ENCODE measurements around the gene PIK3C2G.

PIK3C2G gene

DNA sequence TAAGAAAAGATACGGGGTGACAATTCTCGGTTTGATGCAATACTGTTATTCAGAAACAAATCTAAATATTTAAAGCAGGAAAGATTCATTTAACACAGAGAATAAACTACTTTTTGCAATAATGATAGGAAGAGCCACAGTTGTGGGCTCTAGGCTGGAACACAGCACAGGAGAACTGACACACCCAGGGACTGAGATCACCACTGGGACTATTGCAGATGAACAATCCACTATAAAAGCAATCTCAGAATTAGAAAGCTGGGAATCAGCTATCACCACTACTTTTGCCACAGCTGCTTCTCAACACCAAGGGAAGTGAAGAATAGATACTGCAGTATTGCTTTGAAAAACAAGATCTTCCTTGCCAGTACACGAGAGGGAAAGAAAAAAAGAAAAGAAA is 4.1 kb upstream of the PIK3C2G start:
- Histone ChIP-seq H3K4me2 (ENCODE audit: low read length) (no peak overlapping the region), H3K36me3 (ENCODE audit: control insufficient read depth in 1 of 2, insufficient read depth in 2 of 2, low read length in 2 of 2) (no peaks in the 10 kb centered on the region), H3K14ac (ENCODE audit: low read length) (no peak overlapping the region), H3K9me3 (ENCODE audit: insufficient read depth, low read depth, low read length) (no peaks in the 10 kb centered on the region), H2AK5ac (ENCODE audit: low read length) (no peak overlapping the region), H3K23ac (ENCODE audit: low read length) (no peak overlapping the region), H4K8ac (ENCODE audit: low read depth, low read length) (no peak overlapping the region), H3K27ac (ENCODE audit: low read depth, low read length) (no peak overlapping the region), H4K91ac (ENCODE audit: low read depth, low read length) (no peak overlapping the region), H3K9ac (ENCODE audit: low read length) (no peak overlapping the region), H2BK120ac (ENCODE audit: insufficient read depth, low read length, poor library complexity) (no peak overlapping the region), H2AFZ (ENCODE audit: insufficient read depth, low read length, poor library complexity) (no peak overlapping the region), H3K79me2 (ENCODE audit: control insufficient read depth, insufficient read depth, low read length, poor library complexity) (no peaks in the 10 kb centered on the region), H3K79me1 (ENCODE audit: low read length) (peaks cover 5% of the 10 kb centered on the region), H4K12ac (ENCODE audit: low read depth, low read length) (no peak overlapping the region), H3K4me3 (ENCODE audit: low read depth, low read length) (no peak overlapping the region), H2BK5ac (ENCODE audit: low read depth, low read length, poor library complexity) (no peak overlapping the region), H2BK12ac (ENCODE audit: low read length) (no peak overlapping the region), H3K27me3 (ENCODE audit: insufficient read depth, low read length) (no peaks in the 10 kb centered on the region), H3K4ac (ENCODE audit: low read depth, low read length) (no peak overlapping the region), H3K4me1 (ENCODE audit: control insufficient read depth in 1 of 2, insufficient read depth in 2 of 2, low read length in 2 of 2) (peaks cover 0 to 5% of the 10 kb centered on the region in 2 experiments), H3K18ac (ENCODE audit: low read length) (no peak overlapping the region)
- DNase-seq: no peak
- no CpG with 5 or more reads among the region's 3 CpGs for WGBS (ENCODE audit: extremely low coverage, insufficient coverage, insufficient read length)

DNA sequence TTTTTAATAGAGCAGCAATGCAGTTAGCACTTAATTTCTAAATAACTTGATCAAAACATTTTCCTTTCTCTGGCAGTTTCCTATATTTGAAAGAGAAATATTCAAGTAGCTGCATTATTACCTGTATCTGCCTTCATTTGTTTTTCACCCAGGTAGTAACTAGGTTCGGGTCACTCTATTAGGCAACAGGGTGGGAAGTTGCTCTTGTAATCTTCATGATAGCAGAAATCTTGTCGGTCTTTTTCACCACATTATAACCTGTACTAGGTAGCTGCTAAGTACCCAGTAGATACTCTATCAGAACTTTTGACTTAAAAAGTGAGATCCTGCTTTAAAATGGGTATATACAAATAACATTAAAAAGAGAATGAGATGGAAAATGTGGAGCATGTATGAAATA is 2.4 kb upstream of the PIK3C2G start:
- H3K79me1 ChIP-seq (ENCODE audit: low read length): peaks cover 5% of the 10 kb centered on the region
- no peak overlapping the region for H3K27ac ChIP-seq (ENCODE audit: low read depth, low read length)
- no peak overlapping the region for H2AFZ ChIP-seq (ENCODE audit: insufficient read depth, low read length, poor library complexity)
- H3K18ac ChIP-seq (ENCODE audit: low read length): no peak overlapping the region
- H4K8ac ChIP-seq (ENCODE audit: low read depth, low read length): no peak overlapping the region
- H3K4ac ChIP-seq (ENCODE audit: low read depth, low read length): no peak overlapping the region
- no peak overlapping the region for H3K23ac ChIP-seq (ENCODE audit: low read length)
- H2BK120ac ChIP-seq (ENCODE audit: insufficient read depth, low read length, poor library complexity): no peak overlapping the region
- H4K12ac ChIP-seq (ENCODE audit: low read depth, low read length): no peak overlapping the region
- H2BK5ac ChIP-seq (ENCODE audit: low read depth, low read length, poor library complexity): no peak overlapping the region
- no peaks in the 10 kb centered on the region for H3K79me2 ChIP-seq (ENCODE audit: control insufficient read depth, insufficient read depth, low read length, poor library complexity)
- peaks cover 0 to 2% of the 10 kb centered on the region in 2 experiments for H3K4me1 ChIP-seq (ENCODE audit: control insufficient read depth in 1 of 2, insufficient read depth in 2 of 2, low read length in 2 of 2)
- WGBS (ENCODE audit: extremely low coverage, insufficient coverage, insufficient read length): no CpG with 5 or more reads among the region's 2 CpGs
- H3K14ac ChIP-seq (ENCODE audit: low read length): no peak overlapping the region
- H3K9me3 ChIP-seq (ENCODE audit: insufficient read depth, low read depth, low read length): no peaks in the 10 kb centered on the region
- DNase-seq: no peak
- H3K4me2 ChIP-seq (ENCODE audit: low read length): no peak overlapping the region
- no peaks in the 10 kb centered on the region for H3K36me3 ChIP-seq (ENCODE audit: control insufficient read depth in 1 of 2, insufficient read depth in 2 of 2, low read length in 2 of 2)
- H3K9ac ChIP-seq (ENCODE audit: low read length): no peak overlapping the region
- H4K91ac ChIP-seq (ENCODE audit: low read depth, low read length): no peak overlapping the region
- no peak overlapping the region for H2BK12ac ChIP-seq (ENCODE audit: low read length)
- no peaks in the 10 kb centered on the region for H3K27me3 ChIP-seq (ENCODE audit: insufficient read depth, low read length)
- no peak overlapping the region for H3K4me3 ChIP-seq (ENCODE audit: low read depth, low read length)
- H2AK5ac ChIP-seq (ENCODE audit: low read length): no peak overlapping the region

DNA sequence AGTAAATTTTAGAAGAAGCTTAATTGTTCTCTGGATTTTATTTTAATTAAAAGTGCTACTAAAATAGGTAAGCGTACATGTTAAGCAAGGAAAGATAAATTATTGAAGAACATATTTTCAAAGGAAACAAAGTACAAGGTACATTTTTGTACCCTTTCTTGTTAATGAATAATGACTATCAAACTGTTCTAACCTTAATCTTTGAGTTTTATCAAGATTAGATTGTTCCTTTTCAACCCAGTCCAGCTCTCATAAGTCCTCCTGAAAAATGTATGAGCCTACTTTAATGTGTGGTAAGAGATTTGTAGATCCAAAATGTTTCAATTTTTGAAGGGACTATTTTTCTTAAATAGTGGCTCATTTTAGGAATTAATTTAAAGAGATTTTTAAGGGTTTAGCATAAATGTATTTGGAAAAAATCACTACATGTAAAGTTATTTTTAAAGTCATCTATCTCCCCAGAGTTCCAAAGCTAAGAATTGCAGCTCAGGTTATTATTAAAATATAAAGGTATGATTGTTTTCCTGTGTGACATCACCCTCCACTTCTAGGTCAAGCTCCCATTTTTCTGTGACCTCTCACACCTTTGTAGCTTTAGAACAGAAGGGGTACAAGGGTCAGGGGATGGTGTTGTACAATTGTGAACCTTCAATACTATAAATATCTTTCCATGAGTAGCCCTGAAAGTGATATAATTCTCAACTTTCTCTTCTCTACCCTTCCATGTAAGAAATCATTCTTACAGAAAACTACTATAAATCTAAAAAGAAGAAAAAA is 1.2 kb upstream of the PIK3C2G start:
- no peak overlapping the region for H3K4me2 ChIP-seq (ENCODE audit: low read length)
- no peaks in the 10 kb centered on the region for H3K36me3 ChIP-seq (ENCODE audit: control insufficient read depth in 1 of 2, insufficient read depth in 2 of 2, low read length in 2 of 2)
- H3K9ac ChIP-seq (ENCODE audit: low read length): no peak overlapping the region
- no peaks in the 10 kb centered on the region for H3K79me2 ChIP-seq (ENCODE audit: control insufficient read depth, insufficient read depth, low read length, poor library complexity)
- H3K23ac ChIP-seq (ENCODE audit: low read length): no peak overlapping the region
- no peak overlapping the region for H3K4me3 ChIP-seq (ENCODE audit: low read depth, low read length)
- H3K18ac ChIP-seq (ENCODE audit: low read length): no peak overlapping the region
- peaks cover 5% of the 10 kb centered on the region for H3K79me1 ChIP-seq (ENCODE audit: low read length)
- no peak overlapping the region for H3K27ac ChIP-seq (ENCODE audit: low read depth, low read length)
- no peak overlapping the region for H2AFZ ChIP-seq (ENCODE audit: insufficient read depth, low read length, poor library complexity)
- H3K4ac ChIP-seq (ENCODE audit: low read depth, low read length): no peak overlapping the region
- no peak overlapping the region for H2BK12ac ChIP-seq (ENCODE audit: low read length)
- H2BK5ac ChIP-seq (ENCODE audit: low read depth, low read length, poor library complexity): no peak overlapping the region
- H3K9me3 ChIP-seq (ENCODE audit: insufficient read depth, low read depth, low read length): no peaks in the 10 kb centered on the region
- no peak overlapping the region for H4K91ac ChIP-seq (ENCODE audit: low read depth, low read length)
- no peak overlapping the region for H2BK120ac ChIP-seq (ENCODE audit: insufficient read depth, low read length, poor library complexity)
- no peak for DNase-seq
- no peak overlapping the region for H2AK5ac ChIP-seq (ENCODE audit: low read length)
- H3K4me1 ChIP-seq (ENCODE audit: control insufficient read depth in 1 of 2, insufficient read depth in 2 of 2, low read length in 2 of 2): peaks cover 0 to 2% of the 10 kb centered on the region in 2 experiments
- no CpG with 5 or more reads among the region's 1 CpG for WGBS (ENCODE audit: extremely low coverage, insufficient coverage, insufficient read length)
- no peaks in the 10 kb centered on the region for H3K27me3 ChIP-seq (ENCODE audit: insufficient read depth, low read length)
- H4K8ac ChIP-seq (ENCODE audit: low read depth, low read length): no peak overlapping the region
- no peak overlapping the region for H4K12ac ChIP-seq (ENCODE audit: low read depth, low read length)
- H3K14ac ChIP-seq (ENCODE audit: low read length): no peak overlapping the region

DNA sequence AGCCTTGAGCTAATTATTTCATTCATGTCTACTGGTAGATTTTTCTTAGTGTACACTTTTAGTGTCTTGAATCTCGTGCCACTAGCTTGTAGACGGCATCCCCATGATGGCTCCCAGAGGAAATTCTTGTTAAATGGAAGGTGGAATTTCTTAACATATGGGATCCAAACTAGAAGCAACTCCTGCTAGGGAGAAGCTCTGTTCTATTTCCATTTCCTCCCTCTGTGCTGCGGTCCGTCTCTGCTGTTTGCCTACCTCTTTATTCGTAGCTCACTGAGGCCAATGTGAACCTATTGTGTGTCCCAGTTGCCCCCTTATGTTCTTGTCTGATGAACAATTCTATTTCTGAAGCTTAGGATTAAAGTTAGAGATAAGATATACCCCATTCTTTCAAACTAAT is 588 bp downstream of the PIK3C2G start:
- H3K9ac ChIP-seq (ENCODE audit: low read length): no peak overlapping the region
- H3K14ac ChIP-seq (ENCODE audit: low read length): peak overlapping the region; percentile 87
- H2BK12ac ChIP-seq (ENCODE audit: low read length): no peak overlapping the region
- DNase-seq: peak; percentile 14 to 73
- no peak overlapping the region for H4K12ac ChIP-seq (ENCODE audit: low read depth, low read length)
- H4K8ac ChIP-seq (ENCODE audit: low read depth, low read length): peak overlapping the region; percentile 60
- no peak overlapping the region for H3K23ac ChIP-seq (ENCODE audit: low read length)
- peak overlapping the region; percentile 73 for H2BK5ac ChIP-seq (ENCODE audit: low read depth, low read length, poor library complexity)
- no peak overlapping the region for H2AK5ac ChIP-seq (ENCODE audit: low read length)
- no peaks in the 10 kb centered on the region for H3K9me3 ChIP-seq (ENCODE audit: insufficient read depth, low read depth, low read length)
- no CpG with 5 or more reads among the region's 5 CpGs for WGBS (ENCODE audit: extremely low coverage, insufficient coverage, insufficient read length)
- no peak overlapping the region for H2AFZ ChIP-seq (ENCODE audit: insufficient read depth, low read length, poor library complexity)
- H4K91ac ChIP-seq (ENCODE audit: low read depth, low read length): peak overlapping the region; percentile 5
- peak overlapping the region; percentile 79 for H3K27ac ChIP-seq (ENCODE audit: low read depth, low read length)
- H3K36me3 ChIP-seq (ENCODE audit: control insufficient read depth in 1 of 2, insufficient read depth in 2 of 2, low read length in 2 of 2): no peaks in the 10 kb centered on the region
- H2BK120ac ChIP-seq (ENCODE audit: insufficient read depth, low read length, poor library complexity): no peak overlapping the region
- H3K79me2 ChIP-seq (ENCODE audit: control insufficient read depth, insufficient read depth, low read length, poor library complexity): no peaks in the 10 kb centered on the region
- peak overlapping the region; percentile 38 for H3K4me2 ChIP-seq (ENCODE audit: low read length)
- no peak overlapping the region for H3K4me3 ChIP-seq (ENCODE audit: low read depth, low read length)
- H3K27me3 ChIP-seq (ENCODE audit: insufficient read depth, low read length): no peaks in the 10 kb centered on the region
- H3K18ac ChIP-seq (ENCODE audit: low read length): no peak overlapping the region
- no peak overlapping the region for H3K4ac ChIP-seq (ENCODE audit: low read depth, low read length)
- H3K4me1 ChIP-seq (ENCODE audit: control insufficient read depth in 1 of 2, insufficient read depth in 2 of 2, low read length in 2 of 2): peaks cover 0 to 2% of the 10 kb centered on the region in 2 experiments
- H3K79me1 ChIP-seq (ENCODE audit: low read length): peaks cover 5% of the 10 kb centered on the region
